IMR-90 (cell line): ENCODE results near the gene TIMP1. TPM values are rescaled to one million over a fixed set of nuclear protein-coding genes. Genes with fewer than 3 reads are reported as not detected.

Experiments
- ATAC-seq: fragments of 200-7000 bp; cut with Tn5 transposase; 2 replicates; pipeline ENCODE4 v1.9.1; 2020; ENCODE audit warnings: low read depth, mild to moderate bottlenecking, moderate library complexity
- BruUV-seq: library from RNA; stranded (reverse); fragments of 400-500 nt; replicated peaks from 2 replicates; lab custom pipeline; 2021; lab: Mats Ljungman, UMichigan
- CTCF ChIA-PET: fragments of 300-600 bp; formaldehyde crosslinking; extraction: SDS; loops from one replicate; lab custom pipeline; 2021; ENCODE audit warnings: antibody characterized with exemption; lab: Yijun Ruan, JAX
- POLR2A ChIA-PET: fragments of 300-600 bp; sonication (Branson Sonifier 250); formaldehyde crosslinking; loops from one replicate; lab custom pipeline; 2022; ENCODE audit warnings: antibody characterized with exemption; ENCODE audit not compliant: unreplicated experiment; lab: Charles Lee
- DNase-seq: peaks from one replicate; pipeline ENCODE4 v3.0.0; 2013
- H2AFZ ChIP-seq: replicated peaks from 2 replicates; pipeline ENCODE3; 2013; ENCODE audit warnings: low read length, mild to moderate bottlenecking; ENCODE audit not compliant: poor library complexity
- H2AK5ac ChIP-seq: 2 replicates; pipeline ENCODE4 v1.6.1; 2013; ENCODE audit warnings: low read depth, low read length, inconsistent platforms
- H2AK9ac ChIP-seq: replicated peaks from 2 replicates; pipeline ENCODE3; 2013; ENCODE audit warnings: mild to moderate bottlenecking, low read depth, low read length, moderate library complexity; ENCODE audit not compliant: poor library complexity
- H2BK120ac ChIP-seq: 2 replicates; pipeline ENCODE4 v1.6.1; 2013; ENCODE audit warnings: low read depth, low read length, inconsistent platforms
- H2BK15ac ChIP-seq: 3 replicates; pipeline ENCODE4 v1.6.1; 2013; ENCODE audit warnings: low read depth, low read length, inconsistent platforms
- H2BK20ac ChIP-seq: 2 replicates; pipeline ENCODE4 v1.6.1; 2013; ENCODE audit warnings: low read depth, mild to moderate bottlenecking, inconsistent platforms, low read length, moderate library complexity
- H2BK5ac ChIP-seq: 2 replicates; pipeline ENCODE4 v1.6.1; 2013; ENCODE audit warnings: mild to moderate bottlenecking, low read depth, low read length, inconsistent platforms; ENCODE audit not compliant: poor library complexity, severe bottlenecking
- H3K14ac ChIP-seq: replicated peaks from 2 replicates; pipeline ENCODE4 v1.6.1; 2013; ENCODE audit warnings: low read depth, low read length, inconsistent platforms
- H3K18ac ChIP-seq: 2 replicates; pipeline ENCODE4 v1.6.1; 2013; ENCODE audit warnings: low read depth, low read length, control low read depth
- H3K23ac ChIP-seq: 2 replicates; pipeline ENCODE4 v1.6.1; 2013; ENCODE audit warnings: low read depth, low read length, inconsistent platforms
- H3K27ac ChIP-seq: 2 replicates; pipeline ENCODE4 v1.5.1; 2013; ENCODE audit warnings: mild to moderate bottlenecking, control low read depth, low read length; ENCODE audit not compliant: insufficient read depth
- H3K27me3 ChIP-seq: 2 replicates; pipeline ENCODE4 v1.6.1; 2013; ENCODE audit warnings: low read length; ENCODE audit not compliant: control insufficient read depth, insufficient read depth
- H3K36me3 ChIP-seq: 2 replicates; pipeline ENCODE4 v1.6.1; 2013; ENCODE audit warnings: low read length, mixed read lengths; ENCODE audit not compliant: control insufficient read depth, insufficient read depth
- H3K4ac ChIP-seq: 2 replicates; pipeline ENCODE4 v1.6.1; 2013; ENCODE audit warnings: low read depth, low read length, inconsistent platforms
- H3K4me1 ChIP-seq: 2 replicates; pipeline ENCODE4 v1.6.1; 2013; ENCODE audit warnings: low read length, mixed read lengths; ENCODE audit not compliant: control insufficient read depth, insufficient read depth
- H3K4me2 ChIP-seq: 2 replicates; pipeline ENCODE4 v1.6.1; 2013; ENCODE audit warnings: low read depth, mild to moderate bottlenecking, control low read depth, low read length, moderate library complexity
- H3K4me3 ChIP-seq: 2 replicates; pipeline ENCODE4 v1.5.1; 2013; ENCODE audit warnings: low read depth, mild to moderate bottlenecking, control low read depth, low read length, moderate library complexity; ENCODE audit not compliant: insufficient read depth
- H3K56ac ChIP-seq: 2 replicates; pipeline ENCODE4 v1.6.1; 2013; ENCODE audit warnings: low read length, inconsistent platforms; ENCODE audit not compliant: insufficient read depth; ENCODE audit errors: extremely low read depth
- H3K79me1 ChIP-seq, 2 experiments: 2 replicates each; pipeline ENCODE4 v1.6.1; 2013; ENCODE audit warnings: low read length in 2 of 2, inconsistent platforms in 1 of 2, low read depth in 1 of 2
- H3K9ac ChIP-seq: 2 replicates; pipeline ENCODE4 v1.6.1; 2013; ENCODE audit warnings: low read depth, low read length, control low read depth
- H3K9me1 ChIP-seq: 2 replicates; pipeline ENCODE4 v1.6.1; 2013; ENCODE audit warnings: low read length, inconsistent platforms; ENCODE audit not compliant: insufficient read depth
- H3K9me3 ChIP-seq: 2 replicates; pipeline ENCODE4 v1.6.1; 2013; ENCODE audit warnings: low read length; ENCODE audit not compliant: control insufficient read depth, insufficient read depth
- H4K20me1 ChIP-seq: 2 replicates; pipeline ENCODE4 v1.6.1; 2013; ENCODE audit warnings: low read length, inconsistent platforms; ENCODE audit not compliant: insufficient read depth
- H4K5ac ChIP-seq: 2 replicates; pipeline ENCODE4 v1.6.1; 2013; ENCODE audit warnings: mild to moderate bottlenecking, low read depth, low read length, control low read depth
- H4K8ac ChIP-seq, 2 experiments: 2 replicates each; pipeline ENCODE4 v1.6.1; 2013; ENCODE audit warnings: low read depth in 2 of 2, low read length in 2 of 2, control low read depth in 1 of 2, inconsistent platforms in 1 of 2
- H4K91ac ChIP-seq: 2 replicates; pipeline ENCODE4 v1.6.1; 2013; ENCODE audit warnings: low read depth, low read length, inconsistent platforms; ENCODE audit not compliant: insufficient read depth
- CEBPB ChIP-seq: IDR thresholded peaks from 2 replicates; pipeline ENCODE4 v1.6.1; 2012; ENCODE audit warnings: low read depth, low read length, improper control_type of control experiment
- CHD1 ChIP-seq: IDR thresholded peaks from 2 replicates; pipeline ENCODE4 v1.6.1; 2012; ENCODE audit warnings: low read depth, low read length, improper control_type of control experiment
- MAFK ChIP-seq: IDR thresholded peaks from 2 replicates; pipeline ENCODE4 v1.6.1; 2012; ENCODE audit warnings: low read depth, low read length, improper control_type of control experiment
- MAZ ChIP-seq: IDR thresholded peaks from 2 replicates; pipeline ENCODE4 v1.6.1; 2012; ENCODE audit warnings: low read depth, mild to moderate bottlenecking, low read length, improper control_type of control experiment, moderate library complexity, borderline replicate concordance
- MXI1 ChIP-seq: IDR thresholded peaks from 2 replicates; pipeline ENCODE4 v1.6.1; 2012; ENCODE audit warnings: low read depth, mild to moderate bottlenecking, low read length, moderate library complexity, borderline replicate concordance
- POLR2A ChIP-seq: IDR thresholded peaks from 2 replicates; pipeline ENCODE4 v1.6.1; 2012; ENCODE audit warnings: mild to moderate bottlenecking, low read depth, low read length
- RFX5 ChIP-seq: IDR thresholded peaks from 2 replicates; pipeline ENCODE4 v1.8.0; 2012; ENCODE audit warnings: low read depth, mild to moderate bottlenecking, low read length, moderate library complexity
- USF2 ChIP-seq: fragments of 150-350 bp; IDR thresholded peaks from 2 replicates; pipeline ENCODE4 v1.6.1; 2017; ENCODE audit warnings: mild to moderate bottlenecking, antibody characterized with exemption, low read length, low read depth
- WGBS, 2 experiments: methylation state at CpG; one replicate each; pipeline versions ENCODE4 v1.1.5 to v1.1.7; 2013; ENCODE audit warnings: missing lambda C conversion rate in 2 of 2; ENCODE audit not compliant: insufficient read length in 1 of 2; ENCODE audit errors: extremely low coverage in 2 of 2; 5-methylcytosine and 5-hydroxymethylcytosine counted together
- dilution Hi-C: fragments of 300-500 bp; cut with HindIII; formaldehyde crosslinking; loops from one replicate; pipeline ENCODE4 v1.14.3; 2018; ENCODE audit warnings: low sequenced_read_pairs; ENCODE audit not compliant: unreplicated experiment
- in situ Hi-C: fragments of 300-500 bp; cut with MboI; formaldehyde crosslinking; loops from 3 replicates; pipeline ENCODE4 v1.14.3; 2019; ENCODE audit warnings: low sequenced_read_pairs, inconsistent platforms, mixed read lengths
- intact Hi-C: fragments of 100-400 bp; cut with micrococcal nuclease; formaldehyde crosslinking; loops from 2 replicates; pipeline ENCODE4 v1.10.0; 2022
- polyA plus RNA-seq, 3 experiments: library from polyadenylated mRNA; depleted of rRNA; stranded (reverse); fragments of >200 nt; gene quantifications; 2 replicates each; pipeline ENCODE4 v1.2.3, GENCODE V29; 2012; ENCODE audit warnings: low replicate concordance in 1 of 3
- total RNA-seq: library from RNA; depleted of rRNA; stranded (reverse); fragments of >200 nt; gene quantifications from 2 replicates; pipeline ENCODE4 v1.2.3, GENCODE V29; 2012
- TF ChIP-seq, protein P1 (sequence below): fragments of 150-350 bp; IDR thresholded peaks from 2 replicates; pipeline ENCODE4 v1.6.1; 2016; ENCODE audit warnings: low read depth, mild to moderate bottlenecking, low read length, moderate library complexity, borderline replicate concordance
- TF ChIP-seq, protein P2 (sequence below): conservative IDR thresholded peaks from 2 replicates; pipeline ENCODE4 v1.5.1; 2012; ENCODE audit warnings: mild to moderate bottlenecking, low read depth, low read length, improper control_type of control experiment

The TIMP1 gene
- total and polyA plus RNA-seq, 2 of the 4 experiments (the other 2 are of a cell fraction) = 512 to 3,078 TPM

GRCh38 chrX:47614618-47615017 lies 32.4 kb downstream of the TIMP1 start:
- CTCF ChIA-PET = interaction anchor here (0.8 kb wide), 1 partner anchor 10 kb away, joined by 3 read pairs; no protein-coding TSS in a partner anchor
- H3K23ac ChIP-seq = no peak overlapping the region
- TF ChIP-seq USF2 (no peak), MAFK (no peak), POLR2A (no peak), RFX5 (no peak), MXI1 (no peak), MAZ (no peak), CHD1 (no peak), CEBPB (no peak)
- TF ChIP-seq, protein P1, sequence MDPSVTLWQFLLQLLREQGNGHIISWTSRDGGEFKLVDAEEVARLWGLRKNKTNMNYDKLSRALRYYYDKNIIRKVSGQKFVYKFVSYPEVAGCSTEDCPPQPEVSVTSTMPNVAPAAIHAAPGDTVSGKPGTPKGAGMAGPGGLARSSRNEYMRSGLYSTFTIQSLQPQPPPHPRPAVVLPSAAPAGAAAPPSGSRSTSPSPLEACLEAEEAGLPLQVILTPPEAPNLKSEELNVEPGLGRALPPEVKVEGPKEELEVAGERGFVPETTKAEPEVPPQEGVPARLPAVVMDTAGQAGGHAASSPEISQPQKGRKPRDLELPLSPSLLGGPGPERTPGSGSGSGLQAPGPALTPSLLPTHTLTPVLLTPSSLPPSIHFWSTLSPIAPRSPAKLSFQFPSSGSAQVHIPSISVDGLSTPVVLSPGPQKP = no peak
- TF ChIP-seq, protein P2, sequence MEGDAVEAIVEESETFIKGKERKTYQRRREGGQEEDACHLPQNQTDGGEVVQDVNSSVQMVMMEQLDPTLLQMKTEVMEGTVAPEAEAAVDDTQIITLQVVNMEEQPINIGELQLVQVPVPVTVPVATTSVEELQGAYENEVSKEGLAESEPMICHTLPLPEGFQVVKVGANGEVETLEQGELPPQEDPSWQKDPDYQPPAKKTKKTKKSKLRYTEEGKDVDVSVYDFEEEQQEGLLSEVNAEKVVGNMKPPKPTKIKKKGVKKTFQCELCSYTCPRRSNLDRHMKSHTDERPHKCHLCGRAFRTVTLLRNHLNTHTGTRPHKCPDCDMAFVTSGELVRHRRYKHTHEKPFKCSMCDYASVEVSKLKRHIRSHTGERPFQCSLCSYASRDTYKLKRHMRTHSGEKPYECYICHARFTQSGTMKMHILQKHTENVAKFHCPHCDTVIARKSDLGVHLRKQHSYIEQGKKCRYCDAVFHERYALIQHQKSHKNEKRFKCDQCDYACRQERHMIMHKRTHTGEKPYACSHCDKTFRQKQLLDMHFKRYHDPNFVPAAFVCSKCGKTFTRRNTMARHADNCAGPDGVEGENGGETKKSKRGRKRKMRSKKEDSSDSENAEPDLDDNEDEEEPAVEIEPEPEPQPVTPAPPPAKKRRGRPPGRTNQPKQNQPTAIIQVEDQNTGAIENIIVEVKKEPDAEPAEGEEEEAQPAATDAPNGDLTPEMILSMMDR = no peak
- no peak overlapping the region for H3K27ac ChIP-seq
- no peaks in the 10 kb centered on the region for H3K79me1 ChIP-seq
- no peak overlapping the region for H3K4me2 ChIP-seq
- H2BK5ac ChIP-seq = no peak overlapping the region
- POLR2A ChIA-PET = no interaction called here
- no peak overlapping the region for H3K18ac ChIP-seq
- no peak overlapping the region for H3K4me3 ChIP-seq
- H2BK15ac ChIP-seq = no peak overlapping the region
- no peak overlapping the region for H3K4ac ChIP-seq
- no peak overlapping the region for H4K5ac ChIP-seq
- no peaks in the 10 kb centered on the region for H3K4me1 ChIP-seq
- no peak overlapping the region for H2AFZ ChIP-seq
- BruUV-seq = no TSS peak
- H2AK5ac ChIP-seq = no peak overlapping the region
- no peak overlapping the region for H2BK20ac ChIP-seq
- H4K91ac ChIP-seq = no peak overlapping the region
- ATAC-seq (no peak), DNase-seq (no peak)
- no peak overlapping the region for H2BK120ac ChIP-seq
- H3K27me3 ChIP-seq = peaks cover 13% of the 10 kb centered on the region; the same call in 1 of the 2 replicates
- H3K14ac ChIP-seq = no peak overlapping the region
- no peaks in the 10 kb centered on the region for H3K9me3 ChIP-seq
- peaks cover 3% of the 10 kb centered on the region; the same call in 1 of the 2 replicates for H4K20me1 ChIP-seq
- WGBS, 2 experiments = 72% methylated on average over 3 of the region's 5 CpGs; no CpG with 5 or more reads in 1 of the 2 experiments
- intact Hi-C loops = no loop called here
- H4K8ac ChIP-seq = no peak overlapping the region
- no peak overlapping the region for H2AK9ac ChIP-seq
- dilution Hi-C loops = no loop called here
- no peaks in the 10 kb centered on the region for H3K9me1 ChIP-seq
- H3K9ac ChIP-seq = no peak overlapping the region
- H3K36me3 ChIP-seq = no peaks in the 10 kb centered on the region
- in situ Hi-C loops = no loop called here
- H3K56ac ChIP-seq = no peak overlapping the region
